ENCODE data around the gene GLP2R.
A peak's percentile ranks its signal among the peaks of the same experiment; 100 is the strongest.

Gene GLP2R

DNA sequence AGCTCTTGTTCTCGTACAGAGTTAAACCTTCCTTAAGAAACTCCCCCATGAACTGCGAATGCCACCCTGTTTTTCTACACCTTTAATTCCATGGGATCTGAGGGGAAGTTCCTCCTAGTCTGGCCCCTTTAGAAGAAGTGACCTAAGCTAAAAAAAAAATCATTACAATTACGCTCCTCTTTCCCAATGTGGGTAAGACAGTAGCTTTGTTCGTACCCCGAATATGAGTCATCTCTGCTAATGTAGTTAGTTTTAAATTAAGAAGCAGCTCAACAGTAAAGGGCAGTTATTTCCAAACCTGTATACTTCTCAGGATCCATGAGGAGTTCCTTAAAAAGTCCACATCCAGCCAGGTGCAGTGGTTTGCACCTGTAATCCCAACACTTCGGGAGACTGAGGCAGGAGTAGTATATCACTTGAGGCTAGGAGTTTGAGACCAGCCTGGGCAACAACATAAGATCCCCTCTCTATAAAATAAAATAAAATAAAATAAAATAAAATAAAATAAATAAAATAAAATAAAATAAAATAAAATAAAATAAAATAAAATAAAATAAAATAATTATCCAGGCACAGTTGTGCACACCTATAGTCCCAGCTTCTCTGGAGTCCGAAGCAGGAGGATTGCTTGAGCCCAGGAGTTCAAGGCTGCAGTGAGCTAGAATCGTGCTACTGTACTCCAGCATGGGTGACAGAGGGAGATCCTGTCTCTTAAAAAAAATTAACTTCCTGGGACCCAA lies 53.2 kb downstream of the GLP2R start:
- TF ChIP-seq, protein P1, sequence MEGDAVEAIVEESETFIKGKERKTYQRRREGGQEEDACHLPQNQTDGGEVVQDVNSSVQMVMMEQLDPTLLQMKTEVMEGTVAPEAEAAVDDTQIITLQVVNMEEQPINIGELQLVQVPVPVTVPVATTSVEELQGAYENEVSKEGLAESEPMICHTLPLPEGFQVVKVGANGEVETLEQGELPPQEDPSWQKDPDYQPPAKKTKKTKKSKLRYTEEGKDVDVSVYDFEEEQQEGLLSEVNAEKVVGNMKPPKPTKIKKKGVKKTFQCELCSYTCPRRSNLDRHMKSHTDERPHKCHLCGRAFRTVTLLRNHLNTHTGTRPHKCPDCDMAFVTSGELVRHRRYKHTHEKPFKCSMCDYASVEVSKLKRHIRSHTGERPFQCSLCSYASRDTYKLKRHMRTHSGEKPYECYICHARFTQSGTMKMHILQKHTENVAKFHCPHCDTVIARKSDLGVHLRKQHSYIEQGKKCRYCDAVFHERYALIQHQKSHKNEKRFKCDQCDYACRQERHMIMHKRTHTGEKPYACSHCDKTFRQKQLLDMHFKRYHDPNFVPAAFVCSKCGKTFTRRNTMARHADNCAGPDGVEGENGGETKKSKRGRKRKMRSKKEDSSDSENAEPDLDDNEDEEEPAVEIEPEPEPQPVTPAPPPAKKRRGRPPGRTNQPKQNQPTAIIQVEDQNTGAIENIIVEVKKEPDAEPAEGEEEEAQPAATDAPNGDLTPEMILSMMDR (IDR thresholded peaks at IDR 0.05; ENCODE audit: low read depth, low read length, missing control alignments), result no peak
- no peak for DNase-seq (ENCODE audit: low read depth)
- H3K4me3 ChIP-seq (ENCODE audit: low read depth, low read length), result no peak overlapping the region

DNA sequence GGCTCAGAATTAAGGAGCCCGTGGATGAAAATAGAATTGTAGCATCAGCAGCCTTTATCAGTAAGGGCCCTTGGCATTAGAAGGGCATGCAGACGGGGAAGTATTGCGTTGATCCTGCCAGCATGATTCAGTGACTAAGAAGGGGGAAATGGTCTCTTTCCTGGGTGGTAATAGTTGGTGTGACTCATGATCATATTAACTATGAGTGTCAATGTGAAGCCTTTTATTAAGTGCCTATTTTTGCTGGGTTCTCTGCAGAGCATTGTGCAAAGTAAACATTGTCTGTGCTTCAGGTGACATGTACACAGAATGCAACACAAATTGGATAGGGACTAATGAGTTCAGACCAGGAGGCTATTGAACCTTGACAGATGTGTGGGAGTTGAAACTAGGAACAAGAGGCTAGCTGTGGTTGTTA lies 54.9 kb downstream of the GLP2R start:
- TF ChIP-seq, protein P1 (IDR thresholded peaks at IDR 0.05; ENCODE audit: low read depth, low read length, missing control alignments), result no peak
- no peak for DNase-seq (ENCODE audit: low read depth)
- H3K4me3 ChIP-seq (ENCODE audit: low read depth, low read length), result no peak overlapping the region

DNA sequence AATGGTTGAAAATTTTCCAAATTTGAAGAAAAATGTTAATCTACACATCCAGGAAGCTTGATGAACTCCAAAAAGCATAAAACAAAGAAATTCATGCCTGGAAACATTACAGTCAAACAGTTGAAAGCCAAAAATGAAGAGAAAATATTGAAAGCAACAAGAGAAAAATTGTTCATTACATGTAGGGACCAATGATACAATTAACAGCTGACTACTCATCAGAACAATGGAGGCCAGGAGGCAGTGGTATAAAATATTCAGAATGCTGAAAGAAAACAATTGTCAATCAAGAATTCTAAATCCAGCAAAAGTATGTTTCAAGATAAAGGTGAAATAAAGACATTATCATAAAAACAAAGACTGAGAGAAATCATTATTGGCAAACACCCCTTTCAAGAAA lies 57.7 kb downstream of the GLP2R start:
- TF ChIP-seq, protein P1 (IDR thresholded peaks at IDR 0.05; ENCODE audit: low read depth, low read length, missing control alignments), result no peak
- H3K4me3 ChIP-seq (ENCODE audit: low read depth, low read length), result no peak overlapping the region
- DNase-seq (ENCODE audit: low read depth), result no peak

DNA sequence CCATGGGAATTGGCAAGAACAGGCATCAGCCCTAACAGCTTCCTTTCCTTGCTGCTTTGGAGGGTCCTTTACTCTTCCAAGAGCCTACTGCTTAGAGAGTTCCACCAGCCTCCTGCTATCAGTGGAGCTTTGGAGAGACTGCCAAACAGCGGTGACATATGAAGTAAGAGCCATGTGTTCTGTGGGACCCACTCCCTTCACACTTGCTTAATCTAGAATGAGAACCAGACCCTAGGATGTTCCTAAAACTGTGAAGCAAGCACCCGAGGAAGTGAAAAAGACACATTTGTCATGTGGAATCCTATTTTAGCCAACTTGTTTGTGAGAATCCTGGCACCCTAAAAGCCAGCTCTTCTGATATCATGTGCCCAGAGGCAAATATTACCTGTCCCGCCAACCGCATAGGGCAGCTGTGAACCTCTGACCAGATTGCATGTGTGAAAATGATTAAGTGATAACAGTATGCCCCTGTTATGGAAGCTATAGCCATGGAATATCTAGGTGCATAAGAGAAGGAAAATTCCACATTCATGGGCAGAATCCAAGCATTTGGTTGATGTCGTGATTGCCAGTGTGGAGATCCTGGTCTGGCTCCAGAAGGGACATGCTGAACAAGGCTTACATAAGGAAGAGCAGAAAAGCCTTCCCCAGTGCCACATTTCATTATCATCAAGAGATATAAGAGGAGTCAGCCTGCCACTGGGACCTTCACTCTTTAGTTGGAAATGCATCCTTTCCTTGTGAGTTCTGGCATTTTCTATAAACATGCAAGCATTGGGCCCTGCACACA lies 60.6 kb downstream of the GLP2R start:
- no peak for DNase-seq (ENCODE audit: low read depth)
- H3K4me3 ChIP-seq (ENCODE audit: low read depth, low read length), result no peak overlapping the region
- TF ChIP-seq, protein P1 (IDR thresholded peaks at IDR 0.05; ENCODE audit: low read depth, low read length, missing control alignments), result no peak

DNA sequence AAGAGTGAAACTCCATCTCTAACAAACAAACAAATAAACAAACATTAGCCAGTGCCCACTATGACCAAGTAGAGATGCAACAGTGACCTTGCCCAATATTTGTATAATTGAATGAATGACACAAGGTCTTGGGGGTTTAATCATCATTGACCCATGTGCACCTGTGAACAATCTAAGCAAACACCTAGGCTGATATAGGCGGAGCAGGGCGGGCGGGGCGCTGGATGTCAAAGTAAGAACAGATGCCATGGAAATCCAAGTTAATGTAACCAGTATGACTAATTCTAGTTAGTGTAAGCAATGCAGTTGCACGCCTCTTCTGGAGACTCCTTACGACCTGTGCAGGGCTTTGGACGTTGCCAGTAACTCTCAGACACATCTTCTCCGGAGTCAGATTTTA lies 61.8 kb downstream of the GLP2R start:
- DNase-seq (ENCODE audit: low read depth), result no peak
- H3K4me3 ChIP-seq (ENCODE audit: low read depth, low read length), result no peak overlapping the region
- TF ChIP-seq, protein P1 (IDR thresholded peaks at IDR 0.05; ENCODE audit: low read depth, low read length, missing control alignments), result no peak

DNA sequence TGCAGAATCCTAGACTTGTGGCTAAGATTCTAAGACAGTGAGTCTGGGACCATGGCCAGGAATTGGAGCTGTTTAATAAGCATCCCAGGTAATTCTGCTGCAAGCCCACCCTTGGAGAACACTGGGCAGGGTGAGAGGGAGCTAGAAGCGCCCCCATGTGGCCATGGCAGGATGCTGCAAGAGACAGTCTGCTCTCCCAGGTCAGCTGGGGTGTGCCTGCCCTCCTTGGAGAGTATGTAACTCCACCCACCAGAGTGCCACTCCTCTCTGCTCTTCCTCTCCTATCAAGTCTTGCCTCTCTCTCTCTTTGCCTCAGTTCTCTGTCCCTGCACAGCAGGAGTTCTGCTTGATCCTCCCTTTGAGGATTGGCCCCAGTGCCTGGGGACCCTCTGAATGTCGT lies 64.4 kb downstream of the GLP2R start:
- TF ChIP-seq, protein P1 (IDR thresholded peaks at IDR 0.05; ENCODE audit: low read depth, low read length, missing control alignments), result peak; percentile 79
- no peak overlapping the region for H3K4me3 ChIP-seq (ENCODE audit: low read depth, low read length)
- DNase-seq (ENCODE audit: low read depth), result no peak
